HG02798 (cell line): ENCODE measurements around the gene SLC35G6.

ENCODE experiments used
- ATAC-seq: cut with Tn5 transposase; IDR thresholded peaks from one replicate; pipeline ENCODE4 v1.9.1; 2021; ENCODE audit warnings: mild to moderate bottlenecking; ENCODE audit not compliant: unreplicated experiment, poor library complexity

The SLC35G6 gene

GRCh38 chr17:7497636-7498035, 16.4 kb downstream of the SLC35G6 start:
- ATAC-seq = no peak

- no peak for ATAC-seq
Observed at GRCh38 chr17:7499161-7499560, 17.9 kb downstream of the SLC35G6 start.

- no peak for ATAC-seq
Observed at GRCh38 chr17:7501729-7502128, 20.5 kb downstream of the SLC35G6 start.

- no peak for ATAC-seq
Observed at GRCh38 chr17:7502171-7502847, 21.1 kb downstream of the SLC35G6 start.

- no peak for ATAC-seq
Observed at GRCh38 chr17:7502987-7503386, 21.7 kb downstream of the SLC35G6 start.

GRCh38 chr17:7503521-7503920, 22.3 kb downstream of the SLC35G6 start:
- ATAC-seq = no peak

- ATAC-seq = no peak
Observed at GRCh38 chr17:7508145-7508544, 26.9 kb downstream of the SLC35G6 start.

GRCh38 chr17:7508846-7509245, 27.6 kb downstream of the SLC35G6 start:
- ATAC-seq = no peak

- ATAC-seq = no peak
Observed at GRCh38 chr17:7509937-7510336, 28.7 kb downstream of the SLC35G6 start.

- no peak for ATAC-seq
Observed at GRCh38 chr17:7511108-7511507, 29.9 kb downstream of the SLC35G6 start.

GRCh38 chr17:7512105-7512504, 30.9 kb downstream of the SLC35G6 start:
- no peak for ATAC-seq

- no peak for ATAC-seq
Observed at GRCh38 chr17:7512824-7513540, 31.7 kb downstream of the SLC35G6 start.

- ATAC-seq = no peak
Observed at GRCh38 chr17:7513850-7514419, 32.7 kb downstream of the SLC35G6 start.

GRCh38 chr17:7515911-7516610, 34.8 kb downstream of the SLC35G6 start:
- ATAC-seq = no peak

GRCh38 chr17:7523033-7523432, 41.8 kb downstream of the SLC35G6 start:
- ATAC-seq = no peak

GRCh38 chr17:7528842-7529241, 47.6 kb downstream of the SLC35G6 start:
- ATAC-seq = no peak

GRCh38 chr17:7530023-7530900, 49.0 kb downstream of the SLC35G6 start:
- ATAC-seq = no peak
